ENCODE results near the gene DNAJA1.

DNAJA1 gene

DNA sequence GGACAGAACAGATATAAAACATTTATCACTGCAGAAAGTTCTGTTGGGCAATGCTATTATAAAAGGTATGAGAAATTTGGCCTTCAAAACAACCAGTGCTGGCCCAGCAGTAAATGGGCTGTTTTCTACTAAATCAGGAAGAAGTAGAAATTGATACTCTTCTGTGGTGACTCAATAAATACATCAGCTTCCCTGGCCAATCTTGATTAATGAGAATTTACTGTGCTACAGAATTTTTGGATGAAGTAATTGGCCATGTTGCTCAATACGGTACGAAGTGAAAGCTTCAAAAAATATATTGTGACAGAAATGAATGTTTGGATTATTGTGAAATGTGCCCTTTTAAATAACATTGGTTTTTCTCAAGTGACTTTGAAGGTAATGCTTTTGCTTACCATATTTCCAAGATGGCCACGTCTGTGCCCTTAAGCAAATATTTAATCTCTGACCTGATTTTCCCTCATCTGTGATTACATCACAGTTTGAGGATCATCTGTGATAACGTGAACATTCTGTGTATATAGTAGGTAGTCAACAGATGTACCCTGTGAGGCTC is 4.2 kb downstream of the DNAJA1 start:
- DNase-seq = peak in 1 of 2 experiments; percentile 18

DNA sequence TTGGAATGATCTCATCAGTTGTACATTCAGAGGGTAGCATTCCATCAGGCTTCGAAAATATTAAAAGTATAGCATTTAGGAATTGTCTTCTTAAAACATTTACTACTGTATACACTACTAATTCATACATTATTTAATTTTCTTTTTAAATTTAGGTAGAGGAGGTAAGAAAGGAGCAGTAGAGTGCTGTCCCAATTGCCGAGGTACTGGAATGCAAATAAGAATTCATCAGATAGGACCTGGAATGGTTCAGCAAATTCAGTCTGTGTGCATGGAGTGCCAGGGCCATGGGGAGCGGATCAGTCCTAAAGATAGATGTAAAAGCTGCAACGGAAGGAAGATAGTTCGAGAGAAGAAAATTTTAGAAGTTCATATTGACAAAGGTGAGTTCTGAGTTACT is 5.2 kb downstream of the DNAJA1 start:
- DNase-seq = no peak

- no peak for DNase-seq
These were observed 7.2 kb downstream of the DNAJA1 start for GRCh38 chr9:33032292-33032691.

DNA sequence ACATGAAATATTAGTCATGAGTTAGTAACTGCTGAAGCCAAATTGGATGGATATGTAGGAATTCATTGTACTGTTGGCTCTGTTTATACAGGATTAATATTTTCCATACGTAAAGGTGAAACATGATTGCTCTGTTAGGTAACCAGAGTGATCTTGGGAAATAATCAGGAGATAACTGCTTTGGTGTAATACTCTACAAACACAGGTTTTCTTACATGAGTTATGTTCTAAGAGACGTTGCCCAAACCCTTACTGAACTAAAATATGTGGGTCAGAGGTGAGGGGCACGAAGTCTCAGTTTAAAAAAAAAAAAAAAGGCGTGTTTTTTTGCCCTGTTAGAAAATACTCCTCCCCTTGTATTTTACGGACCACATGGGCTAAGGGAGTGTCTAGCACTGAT is 7.8 kb downstream of the DNAJA1 start:
- no peak for DNase-seq

- no peak for DNase-seq
These were observed 15.8 kb downstream of the DNAJA1 start for GRCh38 chr9:33040792-33041431.

GRCh38 chr9:33041432-33042188 is 16.5 kb downstream of the DNAJA1 start:
- no peak for DNase-seq

DNA sequence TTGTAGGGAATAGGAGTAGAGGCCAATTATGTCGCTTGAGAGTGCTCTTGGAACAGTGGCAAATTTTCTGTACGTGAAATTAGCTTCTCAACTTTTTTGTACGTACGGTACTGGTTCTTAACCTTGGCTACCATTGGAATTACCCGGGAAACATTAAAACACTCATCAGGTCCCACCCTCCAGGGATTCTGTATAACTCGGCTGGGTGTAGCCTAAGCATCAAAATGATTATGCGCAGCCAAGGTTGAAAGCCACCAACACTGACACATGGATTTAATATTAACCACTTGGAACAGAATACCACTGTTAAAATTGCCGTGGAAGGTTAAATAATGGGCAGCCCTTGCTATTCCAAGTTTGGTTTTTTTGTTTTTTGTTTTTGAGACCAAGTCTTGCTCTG is 17.4 kb downstream of the DNAJA1 start:
- DNase-seq = no peak

DNA sequence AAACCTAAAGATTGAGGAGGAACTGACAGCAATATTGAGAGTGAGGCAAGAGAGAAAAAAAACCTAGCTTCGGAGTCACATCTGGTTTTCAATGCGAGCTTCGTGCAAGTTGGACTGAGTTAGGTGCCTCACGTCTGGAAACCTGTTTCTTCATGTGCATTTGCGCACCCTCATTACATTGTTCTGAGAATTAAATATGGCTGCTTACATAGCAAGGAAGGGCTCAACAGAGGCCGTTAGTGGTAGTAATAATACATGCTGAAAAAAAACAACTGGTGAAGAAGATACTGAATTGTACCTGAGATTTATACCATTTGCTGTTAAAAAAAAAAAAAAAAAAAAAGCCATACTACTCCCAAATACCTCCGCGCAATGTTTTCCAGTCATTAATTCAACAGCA is 18.6 kb downstream of the DNAJA1 start:
- peak; percentile 25 to 32 for DNase-seq

- peak; percentile 91 to 96 for DNase-seq
These were observed 19.1 kb downstream of the DNAJA1 start for GRCh38 chr9:33044162-33044673.

GRCh38 chr9:33044677-33045282 is 19.7 kb downstream of the DNAJA1 start:
- peak; percentile 54 to 72 for DNase-seq

GRCh38 chr9:33046061-33046460 is 21.0 kb downstream of the DNAJA1 start:
- no peak for DNase-seq

- no peak for DNase-seq
These were observed 23.0 kb downstream of the DNAJA1 start for GRCh38 chr9:33048054-33048465.

GRCh38 chr9:33049680-33050361 is 24.7 kb downstream of the DNAJA1 start:
- no peak for DNase-seq

GRCh38 chr9:33051144-33051543 is 26.1 kb downstream of the DNAJA1 start:
- DNase-seq = no peak

- DNase-seq = no peak
These were observed 40.3 kb downstream of the DNAJA1 start for GRCh38 chr9:33065157-33066076.

GRCh38 chr9:33068991-33069390 is 43.9 kb downstream of the DNAJA1 start:
- DNase-seq = no peak

DNA sequence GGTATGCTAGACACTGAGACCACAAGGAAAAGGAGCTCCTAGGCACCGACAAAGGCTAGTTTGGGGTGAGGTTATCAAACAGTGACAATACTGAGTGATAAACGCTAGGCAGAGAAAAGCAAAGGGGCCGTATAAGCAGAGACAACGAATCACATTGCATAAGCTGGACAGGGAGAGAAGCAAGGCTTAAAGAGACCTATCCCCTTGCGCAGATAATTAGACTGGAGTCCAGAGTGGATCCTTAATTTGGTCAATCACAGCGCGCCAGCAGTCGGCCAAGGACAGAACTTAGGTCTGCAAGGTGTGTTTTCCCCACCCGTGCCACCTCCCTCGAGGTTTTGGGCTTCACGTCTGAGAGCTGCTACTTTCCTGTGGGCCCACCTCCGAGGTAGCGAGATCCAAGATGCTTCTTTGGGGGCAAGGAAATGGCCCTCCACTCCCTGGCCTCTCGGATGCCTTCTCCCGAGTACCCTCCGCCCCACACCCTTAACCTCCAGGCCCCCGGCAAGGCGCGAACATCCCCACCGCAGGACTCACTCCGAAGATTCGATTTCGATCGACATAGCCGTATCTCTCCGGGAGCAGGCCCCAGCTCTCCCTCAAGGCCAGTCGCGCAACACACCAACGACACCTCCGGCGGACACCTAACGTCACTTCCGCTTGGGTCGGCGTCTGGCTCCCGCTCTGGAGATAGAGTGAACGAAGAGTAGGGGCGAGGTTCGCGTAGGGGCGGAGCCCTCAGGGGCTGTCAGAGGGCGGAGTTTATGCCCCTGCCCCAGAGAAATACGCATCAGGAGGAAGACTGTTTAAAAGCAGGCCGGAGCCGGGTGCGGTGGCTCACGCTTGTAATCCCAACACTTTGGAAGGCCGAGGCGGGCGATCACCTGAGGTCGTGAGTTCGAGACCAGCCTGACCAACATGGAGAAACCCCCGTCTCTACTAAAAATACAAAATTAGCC is 51.3 kb downstream of the DNAJA1 start, which contains the start of gene SMU1:
Gene SMU1 (minus strand): TSS at position 629 of the 959 bp plus-strand sequence. CDS start 66 bp downstream, at position 563.
- peak; percentile 98 to 99 for DNase-seq

GRCh38 chr9:33080534-33080933 is 55.5 kb downstream of the DNAJA1 start:
- DNase-seq = no peak

DNA sequence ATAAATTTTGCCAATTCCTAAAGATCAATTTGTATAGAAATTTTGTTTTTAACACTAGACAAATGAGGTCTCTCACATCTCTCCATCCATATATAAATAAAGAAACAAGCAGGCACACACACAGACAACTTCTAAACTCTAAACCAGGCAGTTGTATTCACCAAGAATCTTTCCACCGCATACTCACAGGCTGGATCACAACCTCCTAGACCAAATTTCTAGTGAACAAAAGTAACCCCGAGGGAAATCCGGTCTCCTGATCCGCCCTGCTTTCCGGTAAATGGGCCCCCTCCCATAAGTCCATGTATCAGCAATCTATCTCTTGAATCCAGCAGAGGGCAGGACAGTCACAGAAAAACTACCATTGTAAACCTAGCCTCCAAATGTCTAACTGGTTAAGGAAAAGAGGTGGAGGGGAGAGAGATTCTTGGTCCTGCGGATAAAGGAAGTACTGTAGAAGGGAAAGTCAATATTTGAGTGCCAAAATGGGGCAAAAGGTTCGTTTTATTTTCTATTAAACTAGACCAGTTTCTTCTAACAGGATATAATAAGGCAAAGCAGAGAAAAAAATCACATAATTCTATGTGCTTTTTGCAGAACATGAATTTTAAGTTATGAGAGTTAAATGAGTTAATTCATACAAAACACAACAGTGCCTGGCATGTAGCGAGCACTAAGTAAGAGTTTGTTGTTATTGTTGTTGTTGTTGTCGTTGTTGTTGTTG is 56.2 kb downstream of the DNAJA1 start:
- peak; percentile 88 to 93 for DNase-seq

- DNase-seq = no peak
These were observed 57.1 kb downstream of the DNAJA1 start for GRCh38 chr9:33082128-33082527.

Data from NCI-H2081 (cell line).